LNCAP (cell line): ENCODE data around the gene QSOX2.

Experiments used
- TF ChIP-seq, protein P1 (sequence below): fragments of 450-650 bp; IDR thresholded peaks from 2 replicates; pipeline ENCODE4 v1.5.1; 2017; ENCODE audit warnings: mild to moderate bottlenecking

Gene QSOX2

GRCh38 chr9:136202454-136203407, 42.9 kb downstream of the QSOX2 start:
- TF ChIP-seq, protein P1, sequence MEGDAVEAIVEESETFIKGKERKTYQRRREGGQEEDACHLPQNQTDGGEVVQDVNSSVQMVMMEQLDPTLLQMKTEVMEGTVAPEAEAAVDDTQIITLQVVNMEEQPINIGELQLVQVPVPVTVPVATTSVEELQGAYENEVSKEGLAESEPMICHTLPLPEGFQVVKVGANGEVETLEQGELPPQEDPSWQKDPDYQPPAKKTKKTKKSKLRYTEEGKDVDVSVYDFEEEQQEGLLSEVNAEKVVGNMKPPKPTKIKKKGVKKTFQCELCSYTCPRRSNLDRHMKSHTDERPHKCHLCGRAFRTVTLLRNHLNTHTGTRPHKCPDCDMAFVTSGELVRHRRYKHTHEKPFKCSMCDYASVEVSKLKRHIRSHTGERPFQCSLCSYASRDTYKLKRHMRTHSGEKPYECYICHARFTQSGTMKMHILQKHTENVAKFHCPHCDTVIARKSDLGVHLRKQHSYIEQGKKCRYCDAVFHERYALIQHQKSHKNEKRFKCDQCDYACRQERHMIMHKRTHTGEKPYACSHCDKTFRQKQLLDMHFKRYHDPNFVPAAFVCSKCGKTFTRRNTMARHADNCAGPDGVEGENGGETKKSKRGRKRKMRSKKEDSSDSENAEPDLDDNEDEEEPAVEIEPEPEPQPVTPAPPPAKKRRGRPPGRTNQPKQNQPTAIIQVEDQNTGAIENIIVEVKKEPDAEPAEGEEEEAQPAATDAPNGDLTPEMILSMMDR = no peak

GRCh38 chr9:136201609-136202453, 43.8 kb downstream of the QSOX2 start:
- TF ChIP-seq, protein P1 = no peak

DNA sequence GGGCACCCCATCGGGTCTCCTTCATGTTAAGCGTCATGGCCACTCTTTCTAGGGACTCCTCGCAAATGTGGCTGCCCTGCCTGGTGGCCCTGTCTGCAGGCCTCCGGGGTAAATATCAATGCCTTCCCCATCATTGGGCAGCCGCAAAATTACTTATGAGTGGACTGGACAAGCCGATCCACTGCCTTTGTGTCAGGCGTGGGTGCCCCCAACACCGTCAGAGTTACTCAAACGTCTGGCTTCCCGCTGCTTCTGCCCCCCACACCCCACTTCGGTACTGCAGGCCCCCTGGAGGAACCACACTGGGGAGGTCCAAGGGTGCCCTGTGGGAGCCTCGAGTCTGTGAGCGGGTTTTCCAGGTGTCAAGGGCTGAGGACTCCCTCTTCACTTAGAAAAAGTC, 44.4 kb downstream of the QSOX2 start:
- TF ChIP-seq, protein P1 = no peak

DNA sequence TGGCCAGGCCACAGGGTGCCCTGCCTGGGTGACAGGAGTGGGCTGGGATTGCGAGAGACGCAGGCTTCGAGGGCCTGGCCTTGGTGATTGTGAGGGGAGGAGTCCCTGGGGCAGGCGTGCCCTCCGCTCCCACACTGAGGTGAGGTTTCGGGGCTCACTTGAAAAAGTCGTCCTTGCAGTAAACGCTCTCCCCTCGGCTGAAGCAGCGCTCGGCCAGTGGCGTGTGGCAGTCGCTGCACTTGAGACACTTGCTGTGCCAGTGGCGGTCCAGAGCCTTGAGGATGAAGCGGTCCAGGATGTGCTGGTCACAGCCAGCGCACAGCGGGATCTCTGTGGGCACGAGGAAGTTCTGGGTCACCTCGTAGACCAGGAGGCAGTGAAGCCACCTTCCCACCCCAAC, 45.2 kb downstream of the QSOX2 start:
- TF ChIP-seq, protein P1 = no peak

GRCh38 chr9:136199391-136200288, 46.0 kb downstream of the QSOX2 start:
- TF ChIP-seq, protein P1 = no peak

GRCh38 chr9:136198605-136199083, 47.0 kb downstream of the QSOX2 start:
- TF ChIP-seq, protein P1 = no peak
